Hepatocyte (in vitro differentiated cells): ENCODE measurements around the gene UCK2. TPM values are rescaled to one million over a fixed set of nuclear protein-coding genes. Genes with fewer than 3 reads are reported as not detected.
A peak's percentile ranks its signal among the peaks of the same experiment; 100 is the strongest.

ENCODE experiments used
- DNase-seq: peaks from one replicate; pipeline ENCODE4 v3.0.0-alpha.2; 2016; ENCODE audit warnings: low spot score
- H2AFZ ChIP-seq: fragments of 200-600 bp; sonication (generic); 2 replicates; pipeline ENCODE4 v1.6.0; 2016; ENCODE audit warnings: antibody characterized with exemption, mild to moderate bottlenecking
- H3K27ac ChIP-seq: fragments of 200-600 bp; sonication (generic); 2 replicates; pipeline ENCODE4 v1.5.1; 2016; ENCODE audit warnings: mild to moderate bottlenecking
- H3K27me3 ChIP-seq: fragments of 200-600 bp; sonication (generic); 2 replicates; pipeline ENCODE4 v1.6.1; 2016
- H3K36me3 ChIP-seq: fragments of 200-600 bp; sonication (generic); replicated peaks from 2 replicates; pipeline ENCODE4 v1.5.1; 2016; ENCODE audit warnings: low read depth; ENCODE audit not compliant: insufficient read depth
- H3K4me1 ChIP-seq: fragments of 200-600 bp; sonication (generic); 2 replicates; pipeline ENCODE4 v1.5.1; 2016; ENCODE audit warnings: mild to moderate bottlenecking, moderate library complexity; ENCODE audit not compliant: insufficient read depth
- H3K4me2 ChIP-seq: fragments of 200-600 bp; sonication (generic); 2 replicates; pipeline ENCODE4 v1.6.0; 2016
- H3K4me3 ChIP-seq: fragments of 200-600 bp; sonication (generic); 2 replicates; pipeline ENCODE4 v1.5.1; 2016; ENCODE audit warnings: mild to moderate bottlenecking
- H3K79me2 ChIP-seq: fragments of 200-600 bp; sonication (generic); 2 replicates; pipeline ENCODE4 v1.6.0; 2017; ENCODE audit warnings: mild to moderate bottlenecking
- H3K9me2 ChIP-seq: fragments of 200-600 bp; sonication (generic); replicated peaks from 2 replicates; pipeline ENCODE4 v1.6.0; 2017; ENCODE audit warnings: mild to moderate bottlenecking; ENCODE audit not compliant: insufficient read depth
- H3K9me3 ChIP-seq: fragments of 200-600 bp; sonication (generic); 2 replicates; pipeline ENCODE4 v1.5.1; 2016; ENCODE audit warnings: low read depth, mild to moderate bottlenecking
- H4K20me1 ChIP-seq: fragments of 200-600 bp; sonication (generic); 2 replicates; pipeline ENCODE4 v1.6.0; 2016; ENCODE audit warnings: mild to moderate bottlenecking; ENCODE audit not compliant: insufficient read depth, poor library complexity, severe bottlenecking
- CTCF ChIP-seq: fragments of 200-600 bp; sonication (generic); IDR thresholded peaks from 2 replicates; pipeline ENCODE4 v1.5.1; 2016; ENCODE audit warnings: antibody characterized with exemption, mild to moderate bottlenecking; ENCODE audit not compliant: poor library complexity
- EZH2 ChIP-seq: fragments of 200-600 bp; sonication (generic); IDR thresholded peaks from 2 replicates; pipeline ENCODE4 v1.6.1; 2016; ENCODE audit warnings: antibody characterized with exemption, mild to moderate bottlenecking, borderline replicate concordance
- EZH2phosphoT487 ChIP-seq: fragments of 200-600 bp; sonication (generic); IDR thresholded peaks from one replicate; pipeline ENCODE4 v1.6.1; 2018; ENCODE audit warnings: antibody characterized with exemption, mild to moderate bottlenecking, low read depth, moderate library complexity; ENCODE audit not compliant: unreplicated experiment, severe bottlenecking
- WGBS: methylation state at CpG from one replicate; pipeline ENCODE4 v1.1.6; 2016; ENCODE audit warnings: low lambda C conversion rate; ENCODE audit errors: missing lambda C conversion rate; 5-methylcytosine and 5-hydroxymethylcytosine counted together
- polyA plus RNA-seq: library from polyadenylated mRNA; unstranded; fragments of >200 nt; fragmentation: Nextera tagmentation; extraction: Ambion mirVana; gene quantifications from 2 replicates; pipeline ENCODE4 v1.2.1, GENCODE V29; 2016
- total RNA-seq: library from RNA; depleted of rRNA; stranded (reverse); fragments of >200 nt; gene quantifications from 2 replicates; pipeline ENCODE4 v1.2.3, GENCODE V29; 2014

Gene UCK2
- total and polyA plus RNA-seq, 2 experiments from 2014 or later: 20.9 to 22.2 TPM

- H3K36me3 ChIP-seq: no peaks in the 10 kb centered on the region
- 83% methylated on average over 13 of the region's 13 CpGs for WGBS
Measured at GRCh38 chr1:165907256-165907857, 79.9 kb downstream of the UCK2 start.

DNA sequence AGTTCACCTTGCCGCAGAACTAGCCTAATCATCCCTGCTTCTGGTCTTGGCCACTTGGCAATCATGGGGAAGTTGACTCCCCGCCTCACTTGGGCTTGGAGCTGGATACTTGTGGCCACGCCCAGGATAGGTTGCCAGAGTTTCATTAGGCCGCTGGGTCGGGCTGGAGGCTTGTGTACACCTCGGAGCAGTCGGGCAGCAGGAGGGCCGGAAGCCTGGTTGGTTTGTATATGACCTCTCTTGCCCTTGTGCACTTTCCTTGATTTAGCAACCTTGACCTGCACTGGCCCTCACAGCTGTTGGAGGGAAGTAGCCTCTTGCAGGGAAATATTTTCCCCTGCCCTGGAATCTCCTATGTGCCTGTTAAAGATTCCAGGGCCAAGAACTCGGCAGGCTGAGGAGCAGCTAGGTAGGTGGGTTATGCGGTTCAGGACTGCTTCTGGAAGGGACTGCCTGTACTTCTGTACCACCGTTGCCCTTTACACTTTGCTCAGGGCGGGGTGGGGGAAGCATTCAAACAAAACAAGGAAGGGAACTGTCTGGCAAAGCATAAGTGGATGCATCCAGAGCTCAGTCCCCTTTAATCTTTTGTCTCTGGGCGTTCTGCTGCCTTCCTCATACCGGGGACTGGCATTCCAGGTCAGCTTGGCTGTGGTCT lies 83.5 kb downstream of the UCK2 start:
- H3K9me3 ChIP-seq: no peaks in the 10 kb centered on the region
- no peaks in the 10 kb centered on the region for H4K20me1 ChIP-seq
- TF ChIP-seq CTCF (no peak), EZH2phosphoT487 (no peak), EZH2 (no peak)
- H3K27me3 ChIP-seq: no peaks in the 10 kb centered on the region
- H3K4me3 ChIP-seq: no peak overlapping the region
- DNase-seq: peak; percentile 42
- H3K4me1 ChIP-seq: peaks cover 14% of the 10 kb centered on the region
- no peak overlapping the region for H2AFZ ChIP-seq
- no peaks in the 10 kb centered on the region for H3K36me3 ChIP-seq
- H3K27ac ChIP-seq: peak overlapping the region; percentile 66
- WGBS: 61% methylated on average over 14 of the region's 14 CpGs
- no peaks in the 10 kb centered on the region for H3K9me2 ChIP-seq
- H3K4me2 ChIP-seq: peak overlapping the region; percentile 65
- no peaks in the 10 kb centered on the region for H3K79me2 ChIP-seq

More at GRCh38 chr1:165907256-165907857, 79.9 kb downstream of the UCK2 start:
- Histone ChIP-seq H3K4me1 (peaks cover 14% of the 10 kb centered on the region), H3K4me3 (no peak overlapping the region), H3K27me3 (no peaks in the 10 kb centered on the region), H3K9me2 (no peaks in the 10 kb centered on the region), H3K9me3 (no peaks in the 10 kb centered on the region), H3K4me2 (no peak overlapping the region), H3K79me2 (no peaks in the 10 kb centered on the region), H2AFZ (no peak overlapping the region), H3K27ac (no peak overlapping the region), H4K20me1 (no peaks in the 10 kb centered on the region)
- DNase-seq: no peak
- no peak for TF ChIP-seq EZH2
- no peak for TF ChIP-seq CTCF
- TF ChIP-seq EZH2phosphoT487: no peak

DNA sequence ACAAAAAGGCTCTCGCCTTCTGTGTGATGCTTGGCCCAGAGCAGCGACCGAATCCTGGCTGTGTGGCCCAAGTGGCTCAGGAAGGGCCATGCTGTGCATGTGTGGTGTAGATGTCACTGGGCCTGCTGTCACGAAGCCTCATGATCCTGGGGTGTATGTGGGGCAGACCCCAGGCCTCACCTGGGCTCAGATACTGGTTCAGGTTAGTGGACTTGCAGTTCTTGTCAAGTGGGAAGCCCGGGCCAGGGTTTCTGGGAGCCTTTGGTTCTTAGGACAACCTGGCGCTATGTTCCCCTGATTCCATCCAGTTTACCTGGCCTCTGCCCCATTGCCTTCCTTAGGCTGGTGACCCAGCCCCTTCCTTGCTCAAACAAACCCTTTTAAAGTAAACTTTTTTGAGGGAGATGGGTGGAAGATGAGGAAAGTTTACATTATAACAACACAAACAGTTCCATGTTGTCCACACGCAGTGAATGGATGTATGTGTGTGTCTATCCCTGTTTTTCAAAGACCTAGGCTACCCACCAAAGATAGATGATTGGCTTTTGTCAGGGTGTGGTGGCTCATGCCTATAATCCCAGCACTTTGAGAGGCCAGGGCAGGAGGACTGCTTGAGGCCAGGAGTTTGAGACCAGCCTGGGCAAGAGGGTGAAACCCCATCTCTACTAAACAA lies 84.3 kb downstream of the UCK2 start:
- Histone ChIP-seq H3K27ac (peak overlapping the region; percentile 66), H3K36me3 (no peaks in the 10 kb centered on the region), H3K9me2 (no peaks in the 10 kb centered on the region), H3K4me3 (no peak overlapping the region), H3K9me3 (no peaks in the 10 kb centered on the region), H2AFZ (no peak overlapping the region), H3K4me1 (peaks cover 14% of the 10 kb centered on the region), H4K20me1 (no peaks in the 10 kb centered on the region), H3K4me2 (peak overlapping the region; percentile 65), H3K79me2 (no peaks in the 10 kb centered on the region), H3K27me3 (no peaks in the 10 kb centered on the region)
- DNase-seq: no peak
- no peak for TF ChIP-seq EZH2
- no peak for TF ChIP-seq EZH2phosphoT487
- WGBS: 83% methylated on average over 7 of the region's 7 CpGs

- no peaks in the 10 kb centered on the region for H3K9me3 ChIP-seq
- peaks cover 14% of the 10 kb centered on the region for H3K4me1 ChIP-seq
- DNase-seq: no peak
- 89% methylated on average over 6 of the region's 6 CpGs for WGBS
- H4K20me1 ChIP-seq: no peaks in the 10 kb centered on the region
- H3K36me3 ChIP-seq: no peaks in the 10 kb centered on the region
- no peak overlapping the region for H2AFZ ChIP-seq
- H3K9me2 ChIP-seq: no peaks in the 10 kb centered on the region
- H3K27ac ChIP-seq: no peak overlapping the region
- TF ChIP-seq EZH2 (no peak), EZH2phosphoT487 (no peak), CTCF (no peak)
- H3K79me2 ChIP-seq: no peaks in the 10 kb centered on the region
- H3K4me2 ChIP-seq: no peak overlapping the region
- no peak overlapping the region for H3K4me3 ChIP-seq
- no peaks in the 10 kb centered on the region for H3K27me3 ChIP-seq
Measured at GRCh38 chr1:165912638-165913037, 85.2 kb downstream of the UCK2 start.
